Spinal cord (tissue), 10 donors: ENCODE data around the gene MYRIP. TPM values are rescaled to one million over a fixed set of nuclear protein-coding genes. Genes with fewer than 3 reads are reported as not detected.

ENCODE experiments used
- DNase-seq, 6 donors: peaks; one replicate each; pipeline versions ENCODE4 v3.0.0 to v3.0.0-alpha.2; 2013 to 2015; ENCODE audit warnings: low spot score in 6 of 6, low read depth in 4 of 6
- H3K27ac ChIP-seq: one replicate; pipeline ENCODE4 v1.5.1; 2013; ENCODE audit warnings: low read depth, low read length, control low read depth
- H3K27me3 ChIP-seq: one replicate; pipeline ENCODE4 v1.6.1; 2013; ENCODE audit warnings: low read length; ENCODE audit not compliant: control insufficient read depth, insufficient read depth
- H3K36me3 ChIP-seq: one replicate; pipeline ENCODE4 v1.6.1; 2013; ENCODE audit warnings: low read length; ENCODE audit not compliant: control insufficient read depth, insufficient read depth
- H3K4me1 ChIP-seq: one replicate; pipeline ENCODE4 v1.6.1; 2013; ENCODE audit warnings: low read length; ENCODE audit not compliant: control insufficient read depth, insufficient read depth
- H3K4me3 ChIP-seq: one replicate; pipeline ENCODE4 v1.5.1; 2013; ENCODE audit warnings: low read depth, low read length, control low read depth
- H3K9me3 ChIP-seq: one replicate; pipeline ENCODE4 v1.6.1; 2013; ENCODE audit warnings: low read length; ENCODE audit not compliant: control insufficient read depth, insufficient read depth
- WGBS: methylation state at CpG from one replicate; pipeline ENCODE4 v1.1.5; 2013; ENCODE audit warnings: missing lambda C conversion rate; ENCODE audit not compliant: insufficient coverage; 5-methylcytosine and 5-hydroxymethylcytosine counted together
- polyA plus RNA-seq, 2 donors: library from polyadenylated mRNA; unstranded; fragments of 120-200 nt; gene quantifications; one replicate each; pipeline ENCODE4 v1.2.1, GENCODE V29; 2013; ENCODE audit not compliant: insufficient read length in 2 of 2
- total RNA-seq, 2 donors: library from RNA; depleted of rRNA in 1 of 2; stranded (reverse); fragments of 120-200 nt in 1 of 2; fragments of >200 nt in 1 of 2; gene quantifications; one replicate each; pipeline versions ENCODE4 v1.2.3 to v1.2.4, GENCODE V29; 2013 to 2014
- donor health status: healthy.

MYRIP gene
- total and polyA plus RNA-seq, 4 donors: 12.5 to 18.5 (median 15.0) TPM

DNA sequence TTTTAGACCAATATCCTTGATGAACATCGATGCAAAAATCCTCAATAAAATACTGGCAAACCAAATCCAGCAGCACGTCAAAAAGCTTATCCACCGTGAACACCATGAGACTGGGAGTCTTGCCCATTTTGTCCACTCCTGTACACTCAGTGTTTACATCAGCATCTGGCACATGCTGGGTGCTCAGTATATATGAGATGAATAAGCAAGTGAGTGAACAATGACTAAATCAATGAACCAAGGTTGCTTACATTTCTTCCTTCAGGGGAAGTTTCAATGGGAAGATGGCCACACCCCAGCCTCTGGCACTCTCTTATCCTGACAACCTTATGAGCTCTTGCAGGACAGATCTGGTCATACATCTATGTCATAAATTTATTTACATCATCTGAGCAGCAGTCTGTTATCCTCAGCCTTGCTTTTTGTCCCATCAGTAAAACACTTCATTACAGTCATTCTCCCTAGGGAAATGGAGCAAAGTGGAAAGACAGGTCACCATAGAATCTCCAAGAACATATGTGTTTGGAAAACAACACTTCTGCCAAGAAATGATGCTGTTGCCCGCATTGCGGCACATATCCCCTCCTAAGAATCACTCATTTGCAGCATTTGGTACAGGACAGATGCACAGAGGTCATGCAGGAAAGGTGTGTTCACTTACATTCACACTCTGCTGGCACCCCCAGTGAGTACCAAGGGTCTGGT lies 328.3 kb downstream of the MYRIP start:
- no peaks in the 10 kb centered on the region for H3K4me1 ChIP-seq
- DNase-seq: no peak
- no peak overlapping the region for H3K4me3 ChIP-seq
- 93% methylated on average over 5 of the region's 5 CpGs for WGBS
- H3K27ac ChIP-seq: no peak overlapping the region
- no peaks in the 10 kb centered on the region for H3K9me3 ChIP-seq
- H3K36me3 ChIP-seq: no peaks in the 10 kb centered on the region
- no peaks in the 10 kb centered on the region for H3K27me3 ChIP-seq

DNA sequence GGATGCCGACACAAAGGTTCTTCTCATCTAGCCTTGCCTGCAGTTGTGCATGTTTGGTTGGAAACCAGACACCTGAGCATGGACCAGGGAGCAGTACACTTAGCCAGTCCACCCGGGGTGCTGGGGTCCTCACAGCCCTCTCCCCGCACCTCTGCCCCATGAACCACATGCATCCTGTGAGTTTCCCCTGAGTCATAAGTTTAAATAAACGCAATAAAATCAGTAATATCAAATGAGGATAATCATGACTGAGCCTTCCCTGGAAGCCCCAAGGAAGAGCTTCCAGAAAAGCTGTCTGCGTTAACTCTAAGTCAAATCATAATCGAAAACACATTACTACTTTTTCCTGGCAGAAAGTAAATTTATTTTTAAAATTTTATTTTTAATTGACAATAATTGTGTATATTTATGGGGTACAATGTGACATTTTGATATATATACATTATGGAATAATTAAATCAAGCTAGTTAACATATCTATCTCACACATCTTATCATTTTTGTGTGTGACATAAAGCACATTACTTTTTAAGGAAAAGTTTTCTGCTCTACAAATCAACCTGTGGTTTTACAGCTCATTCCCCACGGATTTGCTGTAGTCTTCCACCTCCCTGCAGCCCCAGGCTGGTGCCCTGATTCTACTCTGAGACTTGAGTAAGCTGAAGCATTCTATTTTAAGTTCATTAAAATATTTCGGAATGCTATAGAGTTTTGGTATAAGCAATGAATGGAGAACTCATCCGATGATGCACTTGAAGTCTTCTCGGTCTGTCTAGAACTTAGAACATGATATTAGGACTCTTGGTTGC lies 334.1 kb downstream of the MYRIP start:
- Histone ChIP-seq H3K9me3 (no peaks in the 10 kb centered on the region), H3K4me1 (no peaks in the 10 kb centered on the region), H3K36me3 (no peaks in the 10 kb centered on the region), H3K27me3 (no peaks in the 10 kb centered on the region), H3K27ac (no peak overlapping the region), H3K4me3 (no peak overlapping the region)
- no peak for DNase-seq
- 77% methylated on average over 3 of the region's 10 CpGs for WGBS

DNA sequence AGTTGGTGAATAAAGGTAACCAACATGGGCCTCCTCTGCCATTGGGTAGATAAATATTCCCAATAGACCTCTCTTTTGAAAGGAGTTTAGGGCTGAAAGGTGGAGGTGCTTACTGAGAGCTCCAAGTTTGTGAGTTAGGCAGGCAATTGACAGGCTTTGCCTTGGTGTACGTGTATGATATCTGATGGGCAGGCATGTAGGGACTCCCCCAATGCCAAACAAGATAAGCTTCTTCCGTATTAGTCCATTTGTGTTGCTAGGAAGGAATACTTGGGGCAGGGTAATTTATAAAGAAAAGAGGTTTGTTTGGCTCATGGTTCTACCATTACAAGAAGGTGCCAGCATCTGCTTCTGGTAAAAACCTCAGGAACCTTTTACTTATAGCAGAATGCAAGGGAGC lies 339.4 kb downstream of the MYRIP start:
- 80% methylated on average over 1 of the region's 2 CpGs for WGBS
- Histone ChIP-seq H3K9me3 (no peaks in the 10 kb centered on the region), H3K4me3 (no peak overlapping the region), H3K27ac (no peak overlapping the region), H3K4me1 (no peaks in the 10 kb centered on the region), H3K36me3 (no peaks in the 10 kb centered on the region), H3K27me3 (no peaks in the 10 kb centered on the region)
- DNase-seq: no peak

DNA sequence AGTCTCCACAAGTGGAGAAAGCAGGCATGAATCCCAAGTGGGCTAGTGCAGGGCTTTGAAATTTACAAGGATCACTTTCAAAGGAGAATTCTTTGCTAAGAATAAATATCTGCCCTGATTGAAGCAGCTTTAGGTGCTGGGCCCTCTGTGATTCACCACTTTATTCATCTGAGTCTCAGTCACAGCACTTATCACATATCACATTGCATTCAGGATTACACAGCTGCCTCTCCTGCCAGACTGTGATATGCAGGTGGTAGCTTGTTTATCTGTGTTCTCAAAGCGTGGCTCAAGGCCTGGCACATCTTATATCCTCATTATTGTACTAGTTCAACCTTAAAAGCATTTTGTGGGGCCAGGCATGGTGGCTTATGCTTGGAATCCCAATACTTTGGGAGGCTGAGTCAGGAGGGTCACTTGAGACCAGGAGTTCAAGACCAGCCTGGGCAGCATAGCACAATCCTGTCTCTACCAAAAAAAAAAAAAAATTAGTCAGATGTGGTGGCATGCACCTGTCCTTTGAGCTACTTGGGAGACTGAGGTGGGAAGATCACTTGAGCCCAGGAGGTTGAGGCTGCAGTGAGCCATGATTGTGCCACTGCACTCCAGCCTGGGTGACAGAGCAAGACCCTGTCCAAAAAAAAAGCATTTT lies 343.2 kb downstream of the MYRIP start:
- no CpG with 5 or more reads among the region's 1 CpG for WGBS
- Histone ChIP-seq H3K27ac (no peak overlapping the region), H3K27me3 (no peaks in the 10 kb centered on the region), H3K36me3 (no peaks in the 10 kb centered on the region), H3K4me1 (no peaks in the 10 kb centered on the region), H3K4me3 (no peak overlapping the region), H3K9me3 (no peaks in the 10 kb centered on the region)
- no peak for DNase-seq

DNA sequence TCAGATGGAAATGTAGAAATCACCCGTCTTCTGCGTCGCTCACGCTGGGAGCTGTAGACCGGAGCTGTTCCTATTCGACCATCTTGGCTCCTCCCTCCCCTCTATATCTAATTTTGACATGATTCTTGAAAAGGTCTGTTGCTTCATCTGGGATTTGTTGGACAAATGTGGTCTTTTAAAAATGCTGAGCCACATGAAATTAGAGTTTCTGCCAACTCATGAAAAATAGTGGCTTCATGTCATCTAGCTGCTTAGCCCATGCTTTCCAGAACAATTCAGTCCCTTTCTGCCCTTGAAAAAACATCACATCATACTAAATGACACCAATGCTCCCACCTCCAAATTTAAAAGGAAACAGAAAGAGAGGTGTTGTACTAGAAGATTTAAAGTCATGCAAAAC lies 351.5 kb downstream of the MYRIP start:
- Histone ChIP-seq H3K27me3 (no peaks in the 10 kb centered on the region), H3K27ac (no peak overlapping the region), H3K36me3 (no peaks in the 10 kb centered on the region), H3K9me3 (no peaks in the 10 kb centered on the region), H3K4me3 (no peak overlapping the region), H3K4me1 (no peaks in the 10 kb centered on the region)
- DNase-seq: no peak
- no CpG with 5 or more reads among the region's 6 CpGs for WGBS

DNA sequence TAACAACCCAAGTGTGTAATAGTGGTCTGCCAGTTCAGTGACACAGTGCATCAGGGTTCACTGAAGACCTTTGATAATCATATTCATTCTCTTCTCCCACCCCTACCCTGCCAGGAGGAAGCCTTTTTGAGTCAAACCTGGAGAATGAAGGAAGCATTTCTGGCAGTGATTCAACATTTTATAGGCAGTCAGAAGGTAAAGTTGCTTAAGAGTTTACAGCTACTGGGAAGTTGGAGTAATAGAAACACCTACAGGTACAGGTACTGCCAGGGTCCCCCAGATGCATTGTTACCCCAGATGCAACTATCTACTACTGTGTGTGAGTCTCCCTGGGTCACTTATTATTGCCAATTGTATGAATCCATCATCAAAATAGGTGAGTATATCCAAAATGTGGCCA lies 353.2 kb downstream of the MYRIP start:
- H3K4me3 ChIP-seq: no peak overlapping the region
- no peaks in the 10 kb centered on the region for H3K9me3 ChIP-seq
- no peaks in the 10 kb centered on the region for H3K36me3 ChIP-seq
- DNase-seq: no peak
- H3K27ac ChIP-seq: no peak overlapping the region
- peaks cover 3% of the 10 kb centered on the region for H3K4me1 ChIP-seq
- H3K27me3 ChIP-seq: no peaks in the 10 kb centered on the region

DNA sequence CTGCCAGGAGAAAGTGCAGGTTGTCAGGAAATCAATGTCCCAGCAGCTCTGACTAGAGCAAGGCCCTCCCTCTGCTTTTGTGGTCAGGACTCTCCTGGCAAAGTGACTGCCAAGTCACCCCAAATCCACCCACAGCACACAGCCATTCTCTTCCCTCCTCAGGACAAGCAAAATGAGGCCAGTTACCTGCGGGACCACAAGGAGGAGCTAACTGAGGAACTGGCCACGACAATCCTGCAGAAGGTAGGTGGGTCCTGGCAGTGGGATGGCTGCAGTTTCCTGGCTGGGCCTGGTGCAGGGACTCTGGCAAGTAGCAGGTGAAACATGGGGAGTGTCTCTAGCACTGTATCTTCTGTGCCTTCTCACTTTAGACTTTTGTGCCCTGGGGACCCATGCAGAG lies 357.6 kb downstream of the MYRIP start:
- Histone ChIP-seq H3K27me3 (no peaks in the 10 kb centered on the region), H3K4me3 (no peak overlapping the region), H3K9me3 (no peaks in the 10 kb centered on the region), H3K36me3 (no peaks in the 10 kb centered on the region), H3K27ac (no peak overlapping the region), H3K4me1 (peaks cover 3% of the 10 kb centered on the region)
- WGBS: 59% methylated on average over 2 of the region's 2 CpGs
- no peak for DNase-seq

DNA sequence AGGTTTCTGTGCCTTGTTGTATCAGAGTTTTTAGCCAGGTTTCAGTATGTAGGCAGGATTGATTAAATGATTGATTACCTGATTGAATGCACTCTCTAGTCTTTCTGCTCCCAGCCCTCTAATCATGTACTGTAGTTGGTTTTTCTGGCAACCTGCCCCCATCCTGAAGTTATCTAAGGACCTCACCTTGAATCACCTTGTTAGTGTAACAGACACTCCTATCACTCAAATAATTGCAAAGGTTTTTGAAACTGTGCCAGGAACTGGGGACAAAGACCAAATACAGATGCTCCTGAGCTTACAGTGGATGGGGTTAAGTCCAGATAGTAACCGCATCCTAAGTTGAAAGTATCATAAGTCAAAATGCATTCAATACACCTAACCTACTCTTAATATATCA lies 358.5 kb downstream of the MYRIP start:
- H3K9me3 ChIP-seq: no peaks in the 10 kb centered on the region
- no peaks in the 10 kb centered on the region for H3K27me3 ChIP-seq
- no peaks in the 10 kb centered on the region for H3K36me3 ChIP-seq
- no peak for DNase-seq
- H3K4me3 ChIP-seq: no peak overlapping the region
- WGBS: 100% methylated on average over 1 of the region's 1 CpG
- H3K4me1 ChIP-seq: peaks cover 3% of the 10 kb centered on the region
- H3K27ac ChIP-seq: no peak overlapping the region

DNA sequence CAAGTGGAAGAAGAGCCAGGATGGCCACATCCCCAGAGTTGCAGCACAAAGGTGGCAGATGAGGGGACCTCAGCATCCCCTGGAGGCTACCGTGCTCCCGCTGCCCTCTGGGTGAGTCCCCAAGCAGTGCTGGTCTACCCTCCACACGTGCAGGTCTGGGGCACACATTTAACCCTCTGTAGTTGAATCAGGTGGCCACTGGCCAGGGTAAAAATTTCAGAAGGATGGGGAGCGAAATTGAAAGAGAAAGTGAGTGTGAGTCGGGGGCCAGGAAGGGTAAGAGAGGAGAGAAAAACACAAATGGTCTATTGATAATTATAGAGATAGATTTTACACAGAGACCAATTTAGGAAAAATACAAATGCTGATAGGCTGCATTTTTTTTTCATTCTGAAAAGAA lies 360.6 kb downstream of the MYRIP start:
- Histone ChIP-seq H3K4me3 (no peak overlapping the region), H3K36me3 (no peaks in the 10 kb centered on the region), H3K27me3 (no peaks in the 10 kb centered on the region), H3K27ac (no peak overlapping the region), H3K4me1 (peaks cover 3% of the 10 kb centered on the region), H3K9me3 (no peaks in the 10 kb centered on the region)
- WGBS: 88% methylated on average over 2 of the region's 5 CpGs
- no peak for DNase-seq
